B cell (primary cell): ENCODE results near the gene THOP1. TPM values are rescaled to one million over a fixed set of nuclear protein-coding genes. Genes with fewer than 3 reads are reported as not detected.

Source experiments
- ATAC-seq: fragments of 200-7000 bp; cut with Tn5 transposase; one replicate; pipeline ENCODE4 v1.10.0; 2021; ENCODE audit warnings: low read depth, mild to moderate bottlenecking, moderate number of reproducible peaks, moderate library complexity
- CTCF ChIA-PET: fragments of 350-600 bp; sonication (Branson Sonifier 250); formaldehyde crosslinking; loops from one replicate; lab custom pipeline; 2021; ENCODE audit warnings: antibody characterized with exemption, inconsistent platforms; lab: Charles Lee
- POLR2A ChIA-PET: fragments of 350-600 bp; sonication (Branson Sonifier 250); formaldehyde crosslinking; loops from one replicate; lab custom pipeline; 2021; ENCODE audit warnings: antibody characterized with exemption; lab: Charles Lee
- DNase-seq: peaks from one replicate; pipeline ENCODE4 v3.0.0; 2013
- H2AFZ ChIP-seq: 2 replicates; pipeline ENCODE4 v1.6.1; 2012; ENCODE audit warnings: mild to moderate bottlenecking, low read depth, low read length; ENCODE audit not compliant: insufficient read depth, poor library complexity, severe bottlenecking
- H3K27ac ChIP-seq, 2 donors: 1 replicate in 1 of 2; 2 replicates in 1 of 2; pipeline ENCODE4 v1.5.1; 2012 to 2013; ENCODE audit warnings: low read length in 2 of 2, mild to moderate bottlenecking in 2 of 2, moderate library complexity in 1 of 2
- H3K27me3 ChIP-seq, 4 experiments: fragments of 200-600 bp in 1 of 4; sonication (generic) in 1 of 4; replicated peaks in 1 of 4; 1 replicate in 2 of 4; 2 replicates in 2 of 4; pipeline versions ENCODE4 v1.6.1 to v1.7.0; 2013 to 2016; ENCODE audit warnings: low read length in 3 of 4, mild to moderate bottlenecking in 2 of 4, mixed read lengths in 1 of 4, moderate library complexity in 1 of 4; ENCODE audit not compliant: insufficient read depth in 4 of 4, control insufficient read depth in 3 of 4; ENCODE audit errors: control extremely low read depth in 1 of 4
- H3K36me3 ChIP-seq, 2 experiments: replicated peaks in 1 of 2; 1 replicate in 1 of 2; 2 replicates in 1 of 2; pipeline versions ENCODE4 v1.6.1 to v1.7.1; 2013; ENCODE audit warnings: low read length in 1 of 2; ENCODE audit not compliant: insufficient read depth in 2 of 2, control insufficient read depth in 1 of 2; ENCODE audit errors: control extremely low read depth in 1 of 2, extremely low read depth in 1 of 2
- H3K4me1 ChIP-seq, 2 donors: fragments of 200-600 bp in 1 of 2; sonication (generic) in 1 of 2; 1 replicate in 1 of 2; 2 replicates in 1 of 2; pipeline versions ENCODE4 v1.5.1 to v1.6.1; 2013 to 2017; ENCODE audit warnings: low read length in 2 of 2; ENCODE audit not compliant: control insufficient read depth in 2 of 2, insufficient read depth in 2 of 2
- H3K4me2 ChIP-seq: replicated peaks from 2 replicates; pipeline ENCODE3; 2012; ENCODE audit warnings: mild to moderate bottlenecking, low read depth, low read length; ENCODE audit not compliant: poor library complexity, severe bottlenecking
- H3K4me3 ChIP-seq, 5 experiments: fragments of 200-600 bp in 1 of 5; sonication (generic) in 1 of 5; 1 replicate in 3 of 5; 2 replicates in 2 of 5; pipeline versions ENCODE4 v1.5.1 to v1.7.0; 2011 to 2016; ENCODE audit warnings: low read length in 4 of 5, mild to moderate bottlenecking in 4 of 5, low read depth in 2 of 5, control low read depth in 1 of 5, moderate library complexity in 1 of 5; ENCODE audit not compliant: insufficient read depth in 1 of 5; ENCODE audit errors: control extremely low read depth in 1 of 5, extremely low read depth in 1 of 5
- H3K79me2 ChIP-seq: fragments of 200-600 bp; sonication (generic); one replicate; pipeline ENCODE4 v1.6.0; 2016; ENCODE audit warnings: low read length; ENCODE audit not compliant: control insufficient read depth, insufficient read depth
- H3K9ac ChIP-seq: fragments of 200-600 bp; sonication (generic); 2 replicates; pipeline ENCODE4 v1.6.1; 2017; ENCODE audit warnings: mild to moderate bottlenecking, low read length, moderate library complexity
- H3K9me3 ChIP-seq, 3 donors: one replicate each; pipeline versions ENCODE4 v1.6.1 to v1.7.1; 2013; ENCODE audit warnings: low read length in 2 of 3; ENCODE audit not compliant: control insufficient read depth in 2 of 3, insufficient read depth in 1 of 3; ENCODE audit errors: control extremely low read depth in 1 of 3
- H4K20me1 ChIP-seq: 2 replicates; pipeline ENCODE4 v1.6.0; 2012; ENCODE audit warnings: mild to moderate bottlenecking, low read length; ENCODE audit not compliant: insufficient read depth, control insufficient read depth, poor library complexity, severe bottlenecking
- H3K27ac Mint-ChIP-seq: one replicate; pipeline ENCODE4 v1.8.0; 2021; ENCODE audit warnings: mixed read lengths
- H3K27me3 Mint-ChIP-seq: one replicate; pipeline ENCODE4 v1.8.0; 2021; ENCODE audit warnings: mixed read lengths
- H3K4me1 Mint-ChIP-seq: one replicate; pipeline ENCODE4 v1.8.0; 2021; ENCODE audit warnings: mixed read lengths
- H3K4me3 Mint-ChIP-seq: one replicate; pipeline ENCODE4 v1.8.0; 2021; ENCODE audit warnings: mixed read lengths
- H3K9me3 Mint-ChIP-seq: one replicate; pipeline ENCODE4 v1.8.0; 2022; ENCODE audit warnings: mixed read lengths; ENCODE audit not compliant: insufficient read depth
- CTCF ChIP-seq: fragments of 200-600 bp; IDR thresholded peaks from one replicate; pipeline ENCODE4 v1.8.0; 2022; ENCODE audit warnings: antibody characterized with exemption, mild to moderate bottlenecking
- EZH2 ChIP-seq: IDR thresholded peaks from 2 replicates; pipeline ENCODE4 v1.6.1; 2012; ENCODE audit warnings: borderline replicate concordance, low read depth, mild to moderate bottlenecking, moderate library complexity, low read length; ENCODE audit not compliant: insufficient read depth, poor library complexity, severe bottlenecking
- WGBS: methylation state at CpG from one replicate; pipeline ENCODE4 v1.1.5; 2013; ENCODE audit warnings: missing lambda C conversion rate; ENCODE audit not compliant: insufficient coverage; 5-methylcytosine and 5-hydroxymethylcytosine counted together
- intact Hi-C: fragments of 100-400 bp; cut with micrococcal nuclease; formaldehyde crosslinking; loops from one replicate; pipeline ENCODE4 v1.10.0; 2022
- polyA minus RNA-seq: library from RNA; depleted of rRNA, polyadenylated mRNA; stranded (reverse); fragments of >200 nt; gene quantifications from 2 replicates; pipeline ENCODE4 v1.2.3, GENCODE V29; 2012
- polyA plus RNA-seq: library from polyadenylated mRNA; depleted of rRNA; stranded (reverse); fragments of >200 nt; gene quantifications from 2 replicates; pipeline ENCODE4 v1.2.3, GENCODE V29; 2012
- total RNA-seq, 2 donors: library from RNA; stranded (reverse); fragments of 120-200 nt in 1 of 2; gene quantifications; 1 replicate in 1 of 2; 2 replicates in 1 of 2; pipeline versions ENCODE4 v1.2.3 to v1.2.4, GENCODE V29; 2013 to 2022

Gene THOP1
- total RNA-seq (56.4 and 59.0 TPM in 2 replicates), polyA plus RNA-seq (54.3 and 80.3 TPM in 2 replicates), polyA minus RNA-seq (58.8 and 80.2 TPM in 2 replicates)
- total RNA-seq (2013): 33.2 TPM

GRCh38 chr19:2785244-2785997 lies at the start of gene THOP1:
THOP1 (plus strand) TSS chr19:2785503; CDS start chr19:2785663, 160 bp downstream.
- H3K79me2 ChIP-seq: peaks cover 57% of the 10 kb centered on the region
- H3K4me1 Mint-ChIP-seq: peaks cover 70% of the 10 kb centered on the region
- no peaks in the 10 kb centered on the region for H3K27me3 ChIP-seq
- intact Hi-C loops: loop anchor here (1.0 kb wide), 3 partner anchors 34 to 115 kb away; partner anchors contain the start of genes ZNF554 and ZNF57
- H2AFZ ChIP-seq: peak within 1 kb of the TSS; percentile 88
- ATAC-seq: peak; percentile 89
- peaks cover 23 to 54% of the 10 kb centered on the region in 2 donors for H3K4me1 ChIP-seq
- peaks cover 0 to 5% of the 10 kb centered on the region in 2 experiments for H3K36me3 ChIP-seq
- no peaks in the 10 kb centered on the region for H3K9me3 Mint-ChIP-seq
- peak within 1 kb of the TSS; percentile 28 to 87 (median 72) for H3K4me3 ChIP-seq
- H3K27me3 Mint-ChIP-seq: no peaks in the 10 kb centered on the region
- CTCF ChIA-PET: interaction anchor here (0.5 to 1.2 kb wide), 4 partner anchors 36 to 151 kb away, joined by 3 to 6 read pairs (median 3); no protein-coding TSS in a partner anchor
- peak within 1 kb of the TSS; percentile 62 to 72 for H3K27ac ChIP-seq
- H4K20me1 ChIP-seq: peaks cover 8% of the 10 kb centered on the region
- POLR2A ChIA-PET: interaction anchor here (0.5 to 0.8 kb wide), 6 partner anchors 38 to 698 kb away, joined by 3 to 5 read pairs (median 3); no protein-coding TSS in a partner anchor
- DNase-seq: peak; percentile 99
- H3K4me3 Mint-ChIP-seq: peak within 1 kb of the TSS; percentile 86
- TF ChIP-seq CTCF (no peak), EZH2 (no peak)
- WGBS: under 1% methylated on average over 78 of the region's 78 CpGs
- H3K9me3 ChIP-seq: no peaks in the 10 kb centered on the region
- H3K9ac ChIP-seq: peak within 1 kb of the TSS; percentile 92
- peak within 1 kb of the TSS; percentile 99 for H3K4me2 ChIP-seq
- peak within 1 kb of the TSS; percentile 88 for H3K27ac Mint-ChIP-seq
